Neural progenitor cell (in vitro differentiated cells): ENCODE results near the gene GRIN2D.

Source experiments
- EZH2phosphoT487 ChIP-seq: fragments of 200-600 bp; sonication (generic); IDR thresholded peaks from 2 replicates; pipeline ENCODE4 v1.6.1; 2017; ENCODE audit warnings: antibody characterized with exemption
- TF ChIP-seq, protein P1 (sequence below): fragments of 200-600 bp; sonication (generic); IDR thresholded peaks from 2 replicates; pipeline ENCODE4 v1.5.1; 2017; ENCODE audit warnings: antibody characterized with exemption, mild to moderate bottlenecking

- TF ChIP-seq, protein P1, sequence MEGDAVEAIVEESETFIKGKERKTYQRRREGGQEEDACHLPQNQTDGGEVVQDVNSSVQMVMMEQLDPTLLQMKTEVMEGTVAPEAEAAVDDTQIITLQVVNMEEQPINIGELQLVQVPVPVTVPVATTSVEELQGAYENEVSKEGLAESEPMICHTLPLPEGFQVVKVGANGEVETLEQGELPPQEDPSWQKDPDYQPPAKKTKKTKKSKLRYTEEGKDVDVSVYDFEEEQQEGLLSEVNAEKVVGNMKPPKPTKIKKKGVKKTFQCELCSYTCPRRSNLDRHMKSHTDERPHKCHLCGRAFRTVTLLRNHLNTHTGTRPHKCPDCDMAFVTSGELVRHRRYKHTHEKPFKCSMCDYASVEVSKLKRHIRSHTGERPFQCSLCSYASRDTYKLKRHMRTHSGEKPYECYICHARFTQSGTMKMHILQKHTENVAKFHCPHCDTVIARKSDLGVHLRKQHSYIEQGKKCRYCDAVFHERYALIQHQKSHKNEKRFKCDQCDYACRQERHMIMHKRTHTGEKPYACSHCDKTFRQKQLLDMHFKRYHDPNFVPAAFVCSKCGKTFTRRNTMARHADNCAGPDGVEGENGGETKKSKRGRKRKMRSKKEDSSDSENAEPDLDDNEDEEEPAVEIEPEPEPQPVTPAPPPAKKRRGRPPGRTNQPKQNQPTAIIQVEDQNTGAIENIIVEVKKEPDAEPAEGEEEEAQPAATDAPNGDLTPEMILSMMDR: no peak
- no peak for TF ChIP-seq EZH2phosphoT487
These were observed 39.0 kb upstream of the GRIN2D start for GRCh38 chr19:48354332-48354992.
